Measurements from ENCODE around the gene HDAC4. TPM values are rescaled to one million over a fixed set of nuclear protein-coding genes. Genes with fewer than 3 reads are reported as not detected.

HDAC4 gene
- total RNA-seq, 1 experiment from 2014 or later, result 21.8 TPM

- Mint-ChIP-seq H3K4me1 (ENCODE audit: insufficient read depth, unreplicated experiment) (peaks cover 9% of the 10 kb centered on the region), H3K4me3 (ENCODE audit: unreplicated experiment) (no peak overlapping the region), H3K27ac (ENCODE audit: low read depth, unreplicated experiment) (no peak overlapping the region), H3K36me3 (ENCODE audit: insufficient read depth, unreplicated experiment) (peaks cover 18% of the 10 kb centered on the region), H3K9me3 (ENCODE audit: unreplicated experiment) (no peaks in the 10 kb centered on the region), H3K27me3 (ENCODE audit: insufficient read depth, unreplicated experiment) (no peaks in the 10 kb centered on the region)
- POLR2A ChIA-PET, result interaction anchor here (0.7 to 1.7 kb wide), 2 partner anchors 9 to 35 kb away, joined by 3 to 6 read pairs; no protein-coding TSS in a partner anchor
- BruUV-seq (replicated peaks), result no TSS peak
- TF ChIP-seq CTCF (IDR thresholded peaks at IDR 0.05; ENCODE audit: unreplicated experiment), result no peak
- intact Hi-C loops (cut with micrococcal nuclease), result loop anchor here (2.0 to 5.0 kb wide), 2 partner anchors 73 to 136 kb away; no protein-coding TSS in a partner anchor
- CTCF ChIA-PET, result interaction anchor here (0.5 to 2.6 kb wide), 3 partner anchors 37 to 882 kb away, joined by 3 to 11 read pairs (median 3); no protein-coding TSS in a partner anchor
- DNase-seq (ENCODE audit: unreplicated experiment), result no peak
These were observed 292.9 kb downstream of the HDAC4 start for GRCh38 chr2:239107936-239108335.

GRCh38 chr2:239106966-239107365 is 293.9 kb downstream of the HDAC4 start:
- BruUV-seq (replicated peaks), result no TSS peak
- H3K4me1 Mint-ChIP-seq (ENCODE audit: insufficient read depth, unreplicated experiment), result peaks cover 9% of the 10 kb centered on the region
- POLR2A ChIA-PET, result interaction anchor here (0.7 kb wide), 1 partner anchor 129 kb away, joined by 3 read pairs; no protein-coding TSS in a partner anchor
- H3K27me3 Mint-ChIP-seq (ENCODE audit: insufficient read depth, unreplicated experiment), result no peaks in the 10 kb centered on the region
- no peaks in the 10 kb centered on the region for H3K9me3 Mint-ChIP-seq (ENCODE audit: unreplicated experiment)
- peaks cover 18% of the 10 kb centered on the region for H3K36me3 Mint-ChIP-seq (ENCODE audit: insufficient read depth, unreplicated experiment)
- H3K27ac Mint-ChIP-seq (ENCODE audit: low read depth, unreplicated experiment), result no peak overlapping the region
- no peak for TF ChIP-seq CTCF (IDR thresholded peaks at IDR 0.05; ENCODE audit: unreplicated experiment)
- no peak overlapping the region for H3K4me3 Mint-ChIP-seq (ENCODE audit: unreplicated experiment)
- no peak for DNase-seq (ENCODE audit: unreplicated experiment)
- CTCF ChIA-PET, result interaction anchor here (0.6 to 2.6 kb wide), 15 partner anchors 9 to 883 kb away, joined by 3 to 17 read pairs (median 4); no protein-coding TSS in a partner anchor
- intact Hi-C loops (cut with micrococcal nuclease), result loop anchor here (1.0 to 5.0 kb wide), 3 partner anchors 72 to 387 kb away; no protein-coding TSS in a partner anchor

- Mint-ChIP-seq H3K36me3 (ENCODE audit: insufficient read depth, unreplicated experiment) (peaks cover 18% of the 10 kb centered on the region), H3K27me3 (ENCODE audit: insufficient read depth, unreplicated experiment) (no peaks in the 10 kb centered on the region), H3K4me3 (ENCODE audit: unreplicated experiment) (no peak overlapping the region), H3K9me3 (ENCODE audit: unreplicated experiment) (no peaks in the 10 kb centered on the region), H3K4me1 (ENCODE audit: insufficient read depth, unreplicated experiment) (peaks cover 9% of the 10 kb centered on the region), H3K27ac (ENCODE audit: low read depth, unreplicated experiment) (no peak overlapping the region)
- DNase-seq (ENCODE audit: unreplicated experiment), result peak; percentile 63
- ChIA-PET CTCF (interaction anchor here (0.6 to 2.6 kb wide), 20 partner anchors 9 to 883 kb away, joined by 3 to 17 read pairs (median 4); no protein-coding TSS in a partner anchor), POLR2A (no interaction called here)
- BruUV-seq (replicated peaks), result no TSS peak
- peak; percentile 80 for TF ChIP-seq CTCF (IDR thresholded peaks at IDR 0.05; ENCODE audit: unreplicated experiment)
- intact Hi-C loops (cut with micrococcal nuclease), result loop anchor here (1.0 to 5.0 kb wide), 3 partner anchors 72 to 386 kb away; no protein-coding TSS in a partner anchor
These were observed 294.4 kb downstream of the HDAC4 start for GRCh38 chr2:239106314-239106908.

- no peaks in the 10 kb centered on the region for H3K27me3 Mint-ChIP-seq (ENCODE audit: insufficient read depth, unreplicated experiment)
- intact Hi-C loops (cut with micrococcal nuclease), result loop anchor here (5.0 kb wide), 1 partner anchor 133 kb away; no protein-coding TSS in a partner anchor
- H3K4me1 Mint-ChIP-seq (ENCODE audit: insufficient read depth, unreplicated experiment), result peaks cover 9% of the 10 kb centered on the region
- no peak for DNase-seq (ENCODE audit: unreplicated experiment)
- CTCF ChIA-PET, result interaction anchor here (0.6 to 2.6 kb wide), 6 partner anchors 7 to 525 kb away, joined by 3 to 17 read pairs (median 4); no protein-coding TSS in a partner anchor
- no peak overlapping the region for H3K27ac Mint-ChIP-seq (ENCODE audit: low read depth, unreplicated experiment)
- H3K36me3 Mint-ChIP-seq (ENCODE audit: insufficient read depth, unreplicated experiment), result peaks cover 14% of the 10 kb centered on the region
- H3K9me3 Mint-ChIP-seq (ENCODE audit: unreplicated experiment), result no peaks in the 10 kb centered on the region
- TF ChIP-seq CTCF (IDR thresholded peaks at IDR 0.05; ENCODE audit: unreplicated experiment), result no peak
- no peak overlapping the region for H3K4me3 Mint-ChIP-seq (ENCODE audit: unreplicated experiment)
- no TSS peak for BruUV-seq (replicated peaks)
- POLR2A ChIA-PET, result no interaction called here
These were observed 295.6 kb downstream of the HDAC4 start for GRCh38 chr2:239105234-239105633.
